Choroid plexus epithelial cell (primary cell): ENCODE results near the gene COL18A1.

Source experiments
- DNase-seq: peaks from one replicate; pipeline ENCODE4 v3.0.0-alpha.2; 2010; ENCODE audit warnings: low read depth
- H3K4me3 ChIP-seq: 2 replicates; pipeline ENCODE4 v1.5.1; 2011; ENCODE audit warnings: low read depth, mild to moderate bottlenecking, control low read depth, low read length, moderate library complexity
- CTCF ChIP-seq: conservative IDR thresholded peaks from 2 replicates; pipeline ENCODE4 v1.5.1; 2011; ENCODE audit warnings: low read depth, mild to moderate bottlenecking, control low read depth, inconsistent platforms, low read length, moderate library complexity

Gene COL18A1

GRCh38 chr21:45420061-45421041, 15.4 kb downstream of the COL18A1 start:
- TF ChIP-seq CTCF, result no peak
- DNase-seq, result no peak
- H3K4me3 ChIP-seq, result no peak overlapping the region

- no peak for TF ChIP-seq CTCF
- H3K4me3 ChIP-seq, result no peak overlapping the region
- no peak for DNase-seq
These were observed 16.3 kb downstream of the COL18A1 start for GRCh38 chr21:45421071-45421845.

- no peak for TF ChIP-seq CTCF
- H3K4me3 ChIP-seq, result no peak overlapping the region
- DNase-seq, result no peak
These were observed 17.1 kb downstream of the COL18A1 start for GRCh38 chr21:45421846-45422775.

- no peak overlapping the region for H3K4me3 ChIP-seq
- TF ChIP-seq CTCF, result no peak
- no peak for DNase-seq
These were observed 18.4 kb downstream of the COL18A1 start for GRCh38 chr21:45423201-45423955.

GRCh38 chr21:45423968-45424853, 19.2 kb downstream of the COL18A1 start:
- H3K4me3 ChIP-seq, result no peak overlapping the region
- no peak for DNase-seq
- TF ChIP-seq CTCF, result no peak
